Measurements from ENCODE around the gene CYP51A1. TPM values are rescaled to one million over a fixed set of nuclear protein-coding genes. Genes with fewer than 3 reads are reported as not detected.

CYP51A1 gene
- total and polyA plus RNA-seq, 2 of the 13 experiments (the other 11 are each of a cell fraction or from before 2014, with no cell fraction given), result 15.4 to 260 TPM

GRCh38 chr7:92071032-92071431 lies 63.2 kb downstream of the CYP51A1 start:
- Histone ChIP-seq H3K4me2 (ENCODE audit: low read depth, low read length) (no peak overlapping the region), H3K27ac (ENCODE audit: extremely low read length, insufficient read depth, low read length) (no peak overlapping the region), H2AFZ (ENCODE audit: low read length) (no peak overlapping the region), H3K27me3 (ENCODE audit: control insufficient read depth in 1 of 2, insufficient read depth in 2 of 2, low read length in 2 of 2) (no peaks in the 10 kb centered on the region), H3K4me3 (replicated peaks in 1 of 3; ENCODE audit: insufficient read depth in 1 of 3, low read depth in 2 of 3, low read length in 3 of 3) (no peak overlapping the region), H4K20me1 (ENCODE audit: insufficient read depth, low read length) (no peaks in the 10 kb centered on the region), H3K4me1 (ENCODE audit: insufficient read depth, low read length) (no peaks in the 10 kb centered on the region), H3K9ac (ENCODE audit: insufficient read depth, low read depth, low read length) (no peak overlapping the region), H3K9me3 (ENCODE audit: low read length) (no peaks in the 10 kb centered on the region), H3K79me2 (ENCODE audit: insufficient read depth, low read length) (no peaks in the 10 kb centered on the region), H3K36me3 (replicated peaks in 1 of 2; ENCODE audit: control insufficient read depth in 1 of 2, insufficient read depth in 2 of 2, low read length in 2 of 2) (peaks cover 1 to 23% of the 10 kb centered on the region in 2 experiments; a peak in 3 of 5 replicates)
- ATAC-seq, result no peak
- ChIA-PET POLR2A (no interaction called here), CTCF (ENCODE audit: low intra/inter-chr PET ratio, low total read pairs) (no interaction called here)
- intact Hi-C loops (cut with micrococcal nuclease; ENCODE audit: unreplicated experiment) (no loop called here), in situ Hi-C loops (cut with HindIII; ENCODE audit: extremely low pct_ligation_motif_present, low pct_unique_long_range_greater_than_20kb) (no loop called here)
- no peak for FAIRE-seq
- WGBS (ENCODE audit: low lambda C conversion rate), result 91% methylated on average over 5 of the region's 5 CpGs
- no peak for DNase-seq (ENCODE audit: low spot score)
- no TSS peak for BruUV-seq (replicated peaks)
- TF ChIP-seq ZNF746 (CRISPR knock-in tag; IDR thresholded peaks at IDR 0.05) (no peak), IKZF4 (CRISPR knock-in tag; IDR thresholded peaks at IDR 0.05; ENCODE audit: borderline replicate concordance, low read depth, not compliant biosample characterization) (no peak), CEBPG (CRISPR knock-in tag; IDR thresholded peaks at IDR 0.05) (no peak), PRPF4 (IDR thresholded peaks at IDR 0.05; ENCODE audit: low read depth, low read length, poor library complexity, severe bottlenecking) (no peak), SIN3A (IDR thresholded peaks at IDR 0.05; ENCODE audit: borderline replicate concordance, low read depth, low read length) (no peak), HOXA7 (CRISPR knock-in tag; IDR thresholded peaks at IDR 0.05) (no peak), ATF3 (CRISPR knock-in tag; IDR thresholded peaks at IDR 0.05) (no peak), MEIS2 (CRISPR knock-in tag; IDR thresholded peaks at IDR 0.05) (no peak), ZNF335 (CRISPR knock-in tag; IDR thresholded peaks at IDR 0.05) (no peak), XBP1 (CRISPR knock-in tag; IDR thresholded peaks at IDR 0.05) (no peak), U2AF1 (optimal IDR thresholded peaks at IDR 0.05; ENCODE audit: low read depth, low read length) (no peak), ARNTL (CRISPR knock-in tag; IDR thresholded peaks at IDR 0.05) (no peak), ZNF556 (CRISPR knock-in tag; IDR thresholded peaks at IDR 0.05; ENCODE audit: borderline replicate concordance) (no peak), ZNF18 (CRISPR knock-in tag; IDR thresholded peaks at IDR 0.05; ENCODE audit: insufficient replicate concordance) (no peak), KDM5B (CRISPR knock-in tag; IDR thresholded peaks at IDR 0.05; ENCODE audit: borderline replicate concordance) (no peak), YEATS2 (CRISPR knock-in tag; IDR thresholded peaks at IDR 0.05; ENCODE audit: borderline replicate concordance) (no peak), ZBTB37 (CRISPR knock-in tag; IDR thresholded peaks at IDR 0.05) (no peak)

All from HepG2 (cell line).